IPS-NIHi7 (cell line): ENCODE results near the gene CREBBP.
A peak's percentile ranks its signal among the peaks of the same experiment; 100 is the strongest.

Source experiments
- DNase-seq: peaks from one replicate; pipeline ENCODE4 v3.0.0; 2012; ENCODE audit warnings: mixed read lengths; ENCODE audit errors: extremely low spot score

Gene CREBBP

GRCh38 chr16:3736116-3736515 lies 144.4 kb downstream of the CREBBP start:
- DNase-seq = no peak

DNA sequence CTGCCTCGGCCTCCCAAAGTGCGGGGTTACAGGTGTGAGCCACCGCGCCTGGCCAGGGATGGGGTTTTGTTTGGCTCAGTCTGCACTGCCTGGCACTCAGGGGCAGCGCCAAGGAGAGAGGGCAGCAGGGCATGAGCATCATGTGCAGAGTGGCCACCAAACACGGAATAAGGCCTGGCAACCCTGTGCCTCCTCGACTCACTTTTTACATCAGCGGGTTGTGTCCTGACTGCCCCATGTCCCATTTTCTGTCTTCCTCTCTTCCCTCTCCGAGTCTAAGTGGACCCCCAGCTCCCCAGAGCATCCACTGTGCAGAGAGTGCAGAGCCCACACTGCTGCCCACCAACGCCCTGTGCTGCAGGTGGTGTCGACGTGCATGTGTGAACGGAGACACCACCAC lies 145.0 kb downstream of the CREBBP start:
- DNase-seq = no peak

GRCh38 chr16:3734758-3735221 lies 145.7 kb downstream of the CREBBP start:
- DNase-seq = no peak

- no peak for DNase-seq
Observed at GRCh38 chr16:3734084-3734757, 146.3 kb downstream of the CREBBP start.

GRCh38 chr16:3732171-3732570 lies 148.3 kb downstream of the CREBBP start:
- DNase-seq = no peak

DNA sequence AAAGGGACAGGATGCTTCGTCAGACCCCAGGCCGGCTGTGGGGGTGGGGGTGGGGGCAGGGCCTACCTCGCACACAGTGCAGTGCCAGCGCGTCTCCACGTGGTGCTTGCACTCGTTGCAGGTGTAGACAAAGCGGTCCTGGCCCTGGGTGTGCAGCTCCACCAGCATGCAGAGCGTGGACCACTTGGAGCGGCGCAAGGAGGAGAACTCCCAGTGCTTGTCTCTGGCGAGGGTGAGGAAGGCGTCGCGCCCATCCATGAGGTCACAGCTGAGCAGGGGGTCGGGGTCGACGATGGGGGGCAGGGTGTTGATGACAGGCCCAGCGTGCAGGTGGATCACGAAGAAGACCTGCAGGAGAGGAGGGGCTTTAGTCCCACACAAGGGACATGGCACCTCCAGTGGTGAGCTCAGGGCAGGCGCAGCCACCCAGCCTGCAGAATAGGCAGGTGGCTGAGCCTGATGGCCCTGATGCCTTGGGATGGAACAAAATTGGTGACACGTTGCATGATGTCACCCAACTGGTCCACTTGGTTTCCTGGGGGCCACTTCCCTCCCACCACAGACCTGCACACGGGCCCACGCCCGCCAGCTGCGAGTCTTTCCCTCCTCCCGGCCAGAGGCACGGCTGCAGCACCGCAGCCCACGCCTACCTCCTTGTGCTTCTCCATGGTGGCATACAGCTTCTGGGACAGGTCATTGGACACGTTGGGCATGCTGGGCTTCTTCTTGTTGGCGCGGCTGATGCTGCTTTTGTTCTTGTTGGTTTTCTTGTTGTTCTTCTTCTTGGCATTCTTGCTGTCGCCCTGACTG lies 149.2 kb downstream of the CREBBP start:
- no peak for DNase-seq

DNA sequence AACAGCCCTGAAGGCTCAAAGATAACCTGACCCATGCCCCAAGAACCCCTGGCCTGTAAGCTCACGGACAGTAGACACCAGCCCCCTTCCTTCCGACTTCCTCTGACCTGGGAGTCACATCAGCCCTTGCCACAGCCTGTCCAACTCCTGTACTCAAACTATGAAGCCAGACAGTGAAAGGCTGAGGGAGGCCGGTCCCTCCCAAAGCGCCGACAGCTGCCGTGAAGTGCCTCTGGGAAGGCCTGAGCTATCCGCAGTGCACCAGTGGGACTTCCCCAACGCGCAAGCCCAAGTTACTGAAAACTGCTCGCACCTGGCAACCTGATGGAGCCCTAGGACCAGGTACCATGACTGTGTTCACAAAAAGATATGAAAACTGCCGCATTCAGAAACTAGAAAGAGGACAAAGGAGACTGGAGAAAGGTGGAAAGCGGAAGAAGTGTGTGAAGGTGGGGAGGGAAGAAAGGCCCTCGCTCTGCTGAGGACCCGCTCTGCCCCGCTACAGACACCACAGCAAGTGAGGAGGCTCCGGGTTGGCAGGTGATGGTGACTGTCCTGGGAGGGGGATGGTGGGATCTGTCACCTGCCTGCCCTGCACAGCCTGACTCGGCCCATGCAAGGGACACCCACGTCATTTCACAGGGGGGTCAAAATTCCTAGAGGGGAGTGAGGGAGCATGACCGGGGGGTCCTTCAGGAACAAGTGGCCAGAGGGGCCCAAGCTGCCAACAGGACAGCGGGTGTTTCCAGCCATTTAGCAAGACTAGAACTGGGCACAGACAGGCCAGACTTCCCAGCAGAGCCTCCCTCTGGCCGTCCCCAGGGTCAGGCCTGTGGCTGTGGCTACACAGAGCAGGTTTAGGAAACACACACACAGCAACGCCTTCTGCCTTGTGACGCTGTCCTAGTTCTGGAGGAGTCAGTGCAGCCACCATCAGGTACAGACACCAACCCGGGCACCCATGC lies 150.1 kb downstream of the CREBBP start:
- no peak for DNase-seq

- no peak for DNase-seq
Observed at GRCh38 chr16:3729161-3730112, 151.1 kb downstream of the CREBBP start.

DNA sequence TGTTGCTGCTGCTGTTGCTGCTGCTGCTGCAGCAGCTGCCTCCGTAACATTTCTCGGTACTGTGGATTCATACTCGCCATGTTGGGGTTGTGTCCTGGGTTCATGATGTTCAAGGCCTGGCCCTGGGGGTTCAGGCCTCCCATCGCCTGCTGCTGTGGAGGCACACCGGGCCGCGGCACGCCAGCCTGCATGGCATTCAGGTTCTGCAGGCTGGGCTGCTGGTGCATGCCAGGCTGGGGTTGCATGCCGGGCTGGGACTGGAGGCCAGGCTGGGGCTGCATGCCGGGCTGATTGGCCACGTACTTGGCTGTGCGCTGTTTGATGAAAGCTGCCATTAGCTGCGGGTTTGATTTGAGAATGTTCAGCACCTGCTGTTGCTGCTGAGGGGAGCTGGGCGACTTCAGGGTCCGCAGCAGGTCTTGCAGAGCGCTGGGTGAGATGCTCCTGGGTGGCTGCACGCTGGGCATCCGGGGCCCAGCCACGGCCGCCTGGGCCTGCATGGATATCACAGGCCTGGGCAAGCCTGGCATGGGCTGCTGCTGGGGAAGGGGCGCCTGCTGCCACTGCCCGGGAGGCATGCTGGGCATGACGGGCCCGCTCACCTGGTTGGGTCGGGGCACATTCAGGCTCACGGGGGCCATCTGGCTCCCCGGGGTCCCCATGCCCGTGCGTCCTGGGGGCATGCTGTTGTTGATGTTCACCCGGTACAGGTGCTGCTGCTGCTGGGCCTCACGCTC lies 151.9 kb downstream of the CREBBP start:
- DNase-seq = no peak

- DNase-seq = no peak
Observed at GRCh38 chr16:3727806-3728381, 152.6 kb downstream of the CREBBP start.

DNA sequence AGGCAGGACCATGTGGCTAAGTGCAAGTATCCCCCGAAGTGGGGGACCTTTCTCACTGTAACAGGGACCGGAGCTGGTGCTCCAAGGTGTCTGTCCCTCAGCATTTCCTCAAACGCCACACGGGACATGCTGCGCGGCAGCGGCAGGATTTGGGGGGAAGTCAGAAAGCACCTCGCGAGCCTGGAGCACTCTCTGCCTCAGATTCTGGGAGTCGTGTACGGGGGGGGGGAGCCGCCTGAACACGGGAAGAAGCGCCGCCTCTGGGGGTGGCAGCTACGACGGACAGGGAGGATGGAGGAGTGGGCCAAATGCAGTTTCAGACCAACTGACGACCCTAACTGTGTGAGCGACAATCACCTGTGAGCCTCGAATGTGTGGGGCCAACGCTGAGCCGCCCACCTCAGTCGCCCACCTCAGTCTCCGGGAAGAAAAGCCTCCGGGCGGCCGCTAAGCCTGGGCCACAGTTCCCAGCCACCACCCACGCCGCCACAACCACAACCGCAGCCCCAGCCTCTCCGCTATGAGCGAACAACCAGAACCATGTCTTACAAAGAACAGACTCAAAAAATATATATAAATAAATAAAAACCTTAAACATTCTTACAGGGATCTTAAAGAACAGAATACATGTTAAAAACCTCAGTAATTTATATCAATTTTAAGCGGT lies 154.4 kb downstream of the CREBBP start:
- no peak for DNase-seq

- no peak for DNase-seq
Observed at GRCh38 chr16:3725276-3725675, 155.2 kb downstream of the CREBBP start.

DNA sequence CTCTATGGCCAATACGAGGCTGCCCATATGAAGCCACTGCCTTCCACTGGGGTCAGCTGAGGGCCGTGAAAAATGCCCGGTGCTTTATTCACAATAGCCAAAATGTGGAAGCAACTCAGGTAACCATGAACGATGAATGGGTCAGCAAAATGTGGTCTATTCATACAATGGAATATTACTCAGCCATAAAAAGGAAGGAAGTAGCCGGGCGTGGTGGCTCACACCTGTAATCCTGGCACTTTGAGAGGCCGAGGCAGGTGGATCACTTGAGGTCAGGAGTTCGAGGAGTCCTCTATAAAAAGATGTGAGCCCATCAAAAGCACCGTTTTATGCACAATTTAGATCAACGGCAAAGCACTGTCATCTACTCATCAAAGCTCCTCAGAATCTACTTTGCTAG lies 158.0 kb downstream of the CREBBP start:
- DNase-seq = no peak

DNA sequence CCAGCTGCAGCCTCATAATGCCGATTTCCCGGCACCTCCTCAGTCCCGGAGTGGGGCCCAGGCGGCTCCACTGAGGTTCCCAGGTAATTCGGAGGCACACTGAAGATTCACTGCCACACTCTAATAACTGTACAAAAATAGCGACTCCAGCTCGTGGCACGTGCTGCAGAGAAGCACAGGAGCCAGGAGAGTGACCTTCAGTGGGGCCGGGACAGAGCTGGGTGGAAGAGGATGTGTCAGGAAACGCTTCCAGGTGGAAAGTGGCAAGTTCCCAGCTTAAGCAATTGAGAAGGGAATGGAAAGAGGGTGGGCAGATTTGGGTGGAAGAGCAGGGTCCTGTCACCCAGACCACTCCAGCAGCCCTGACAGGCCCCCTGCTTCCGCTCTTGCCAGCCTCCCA lies 160.1 kb downstream of the CREBBP start:
- no peak for DNase-seq

DNA sequence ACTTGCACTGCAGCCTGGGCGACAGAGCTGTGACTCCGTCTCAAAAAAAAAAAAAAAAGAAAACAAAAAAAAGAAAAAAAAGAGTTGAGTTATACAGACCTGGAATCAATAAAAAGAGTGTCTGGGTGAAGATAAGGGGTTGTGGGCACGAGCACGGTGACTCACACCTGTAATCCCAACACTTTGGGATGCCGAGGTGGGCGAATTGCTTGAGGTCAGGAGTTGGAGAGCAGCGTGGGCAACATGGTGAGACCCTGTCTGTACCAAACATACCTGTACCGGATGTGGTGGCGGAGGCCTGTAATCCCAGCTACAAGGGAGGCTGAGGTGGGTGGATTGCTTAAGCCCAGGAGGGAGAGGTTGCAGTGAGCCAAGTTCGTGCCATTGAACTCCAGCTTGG lies 161.9 kb downstream of the CREBBP start:
- DNase-seq = no peak

GRCh38 chr16:3718019-3718391 lies 162.5 kb downstream of the CREBBP start:
- no peak for DNase-seq

DNA sequence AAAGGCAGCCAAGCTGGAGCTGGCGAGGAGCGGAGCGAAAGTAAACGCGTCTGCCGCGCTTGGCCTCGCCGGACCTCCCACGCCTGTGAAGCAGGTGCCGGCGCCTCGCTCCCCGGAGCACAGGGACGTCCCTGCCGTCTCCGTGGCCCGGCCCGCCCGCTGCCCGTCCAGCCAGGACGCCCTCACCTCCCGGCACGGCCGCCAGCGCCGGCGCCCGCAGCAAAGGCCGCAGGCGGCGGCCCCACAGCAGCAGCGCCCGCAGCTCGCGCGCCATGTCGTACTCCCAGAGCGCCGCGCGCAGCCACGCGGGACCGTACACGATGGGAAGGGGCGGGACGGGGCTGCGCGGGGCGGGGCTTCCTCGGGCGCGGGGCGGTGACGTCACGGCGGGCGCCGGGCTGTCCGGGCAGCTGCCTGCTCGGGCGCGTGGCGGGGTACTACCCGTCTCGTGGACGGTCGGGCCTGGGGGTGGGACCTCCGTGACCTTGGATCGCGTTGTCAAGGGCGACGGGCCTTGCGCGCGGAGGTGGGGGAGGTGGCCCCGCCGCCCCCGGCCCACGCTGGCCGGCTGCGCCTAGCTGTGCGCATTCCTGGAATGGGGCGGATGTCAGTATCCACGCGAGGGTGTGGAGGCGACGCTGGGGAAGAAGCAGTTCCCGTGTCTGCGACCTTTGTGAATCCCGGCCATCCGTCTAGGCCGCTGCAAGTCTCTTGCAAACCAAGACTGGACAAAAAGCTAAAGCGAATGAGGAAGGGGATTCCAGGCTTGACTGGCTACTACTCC lies 163.1 kb downstream of the CREBBP start, which contains the start of gene TRAP1:
TRAP1 (minus strand) TSS at position 290 of the 784 bp plus-strand sequence; CDS start at position 274, 16 bp downstream.
- peak; percentile 93 for DNase-seq

DNA sequence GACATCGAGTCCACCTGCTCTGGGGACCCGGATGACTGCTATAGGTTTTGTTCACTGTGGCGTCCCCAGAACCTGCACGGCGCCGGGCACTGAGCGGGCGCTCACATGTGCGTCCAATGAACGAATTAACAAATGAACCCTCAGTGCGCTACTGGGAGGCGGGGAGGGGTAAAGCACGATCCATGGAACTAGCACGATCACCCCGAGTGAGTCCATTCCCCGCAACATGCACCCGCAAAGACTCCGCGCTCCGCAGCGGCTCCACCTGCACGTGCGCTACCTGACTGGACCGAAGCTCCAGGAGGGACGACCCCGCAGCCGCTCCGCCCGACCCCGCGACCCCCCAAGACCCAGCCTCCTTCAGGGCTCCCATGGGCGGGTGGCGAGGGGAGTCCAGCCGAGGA lies 163.7 kb downstream of the CREBBP start:
- DNase-seq = no peak
